ACC112 (cell line): Measurements from ENCODE around the gene TMEM88.
A peak's percentile ranks its signal among the peaks of the same experiment; 100 is the strongest.

Experiments
- H2AFZ ChIP-seq: fragments of 200-600 bp; sonication (generic); one replicate; pipeline ENCODE4 v1.6.0; 2017; ENCODE audit warnings: antibody characterized with exemption, low read length; ENCODE audit not compliant: unreplicated experiment
- H3K27ac ChIP-seq: fragments of 200-600 bp; sonication (generic); 2 replicates; pipeline ENCODE4 v1.5.1; 2014; ENCODE audit warnings: low read depth, mild to moderate bottlenecking, antibody characterized with exemption, low read length, moderate library complexity
- H3K27me3 ChIP-seq: fragments of 200-600 bp; sonication (generic); 2 replicates; pipeline ENCODE4 v1.6.1; 2014; ENCODE audit warnings: mild to moderate bottlenecking, antibody characterized with exemption, low read length, moderate library complexity, mixed read lengths; ENCODE audit not compliant: insufficient read depth
- H3K36me3 ChIP-seq: fragments of 200-600 bp; sonication (generic); 2 replicates; pipeline ENCODE4 v1.6.1; 2016; ENCODE audit warnings: mild to moderate bottlenecking, antibody characterized with exemption, low read length, moderate library complexity, mixed read lengths; ENCODE audit not compliant: insufficient read depth
- H3K4me1 ChIP-seq: fragments of 200-600 bp; sonication (generic); one replicate; pipeline ENCODE4 v1.6.1; 2016; ENCODE audit warnings: low read length, mixed read lengths; ENCODE audit not compliant: insufficient read depth, unreplicated experiment, control insufficient read depth
- H3K4me3 ChIP-seq: fragments of 200-600 bp; sonication (generic); 2 replicates; pipeline ENCODE4 v1.5.1; 2014; ENCODE audit warnings: mild to moderate bottlenecking, low read depth, low read length
- H3K79me2 ChIP-seq: fragments of 200-600 bp; sonication (generic); one replicate; pipeline ENCODE4 v1.6.0; 2016; ENCODE audit warnings: low read length; ENCODE audit not compliant: control insufficient read depth, unreplicated experiment, insufficient read depth

Gene TMEM88

GRCh38 chr17:7888184-7888920 is 33.5 kb downstream of the TMEM88 start, which contains the start of gene CHD3:
TSS of gene CHD3 (plus strand) at chr17:7888789. CDS start at chr17:7889001, 212 bp downstream.
- no peaks in the 10 kb centered on the region for H3K27me3 ChIP-seq
- H2AFZ ChIP-seq: no peak within 1 kb of the TSS
- H3K79me2 ChIP-seq: peaks cover 30% of the 10 kb centered on the region
- H3K27ac ChIP-seq: peak within 1 kb of the TSS; percentile 79
- no peaks in the 10 kb centered on the region for H3K36me3 ChIP-seq
- peaks cover 26% of the 10 kb centered on the region for H3K4me1 ChIP-seq
- H3K4me3 ChIP-seq: peak within 1 kb of the TSS; percentile 79

GRCh38 chr17:7889166-7889955 is 34.5 kb downstream of the TMEM88 start:
- H3K4me1 ChIP-seq: peaks cover 21% of the 10 kb centered on the region
- H3K27me3 ChIP-seq: no peaks in the 10 kb centered on the region
- peak overlapping the region; percentile 79 for H3K4me3 ChIP-seq
- peaks cover 30% of the 10 kb centered on the region for H3K79me2 ChIP-seq
- H2AFZ ChIP-seq: no peak overlapping the region
- peak overlapping the region; percentile 79 for H3K27ac ChIP-seq
- H3K36me3 ChIP-seq: peaks cover under 1% of the 10 kb centered on the region; the same call in 1 of the 2 replicates

DNA sequence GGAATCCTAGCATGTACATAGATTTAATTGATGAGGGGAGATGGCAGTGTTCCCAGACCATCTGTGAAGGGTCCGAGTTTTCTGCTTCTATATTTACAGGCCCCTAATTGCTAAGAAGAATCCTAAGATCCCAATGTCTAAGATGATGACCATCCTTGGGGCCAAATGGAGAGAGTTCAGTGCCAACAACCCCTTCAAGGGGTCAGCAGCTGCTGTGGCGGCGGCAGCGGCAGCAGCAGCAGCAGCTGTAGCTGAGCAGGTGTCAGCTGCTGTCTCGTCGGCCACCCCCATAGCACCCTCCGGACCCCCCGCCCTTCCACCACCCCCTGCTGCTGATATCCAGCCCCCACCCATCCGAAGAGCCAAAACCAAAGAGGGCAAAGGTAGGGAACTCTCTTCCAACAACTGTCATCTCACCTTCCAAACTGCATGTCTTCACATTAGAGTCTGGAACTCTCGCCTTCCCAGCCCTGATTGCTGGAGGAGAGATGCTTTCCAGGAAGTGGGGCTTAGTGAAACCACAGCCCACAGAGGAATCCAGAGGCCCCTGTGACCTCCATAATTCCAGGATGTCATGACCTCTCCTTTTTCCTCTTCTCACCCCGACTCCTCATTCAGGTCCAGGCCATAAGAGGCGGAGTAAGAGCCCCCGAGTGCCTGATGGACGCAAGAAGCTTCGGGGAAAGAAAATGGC is 38.5 kb downstream of the TMEM88 start:
- peaks cover 15% of the 10 kb centered on the region for H3K79me2 ChIP-seq
- no peaks in the 10 kb centered on the region for H3K27me3 ChIP-seq
- peaks cover 15% of the 10 kb centered on the region for H3K4me1 ChIP-seq
- no peak overlapping the region for H3K27ac ChIP-seq
- no peak overlapping the region for H2AFZ ChIP-seq
- H3K36me3 ChIP-seq: peaks cover 9% of the 10 kb centered on the region; the same call in 1 of the 2 replicates
- no peak overlapping the region for H3K4me3 ChIP-seq

DNA sequence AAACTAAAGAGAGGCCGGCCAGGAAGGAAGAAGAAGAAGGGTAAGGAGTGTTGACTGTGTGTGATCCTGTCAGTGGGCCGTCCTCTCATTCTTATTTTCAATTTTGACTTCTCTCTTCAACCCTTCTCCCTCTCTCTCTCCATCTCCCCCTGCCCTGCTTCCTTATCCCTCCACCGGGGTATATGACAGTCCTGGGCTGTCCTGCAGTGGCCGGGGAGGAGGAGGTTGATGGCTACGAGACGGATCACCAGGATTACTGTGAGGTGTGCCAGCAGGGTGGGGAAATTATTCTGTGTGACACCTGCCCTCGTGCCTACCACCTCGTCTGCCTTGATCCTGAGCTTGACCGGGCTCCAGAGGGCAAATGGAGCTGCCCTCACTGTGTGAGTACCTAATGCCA is 39.4 kb downstream of the TMEM88 start:
- Histone ChIP-seq H3K79me2 (peaks cover 8% of the 10 kb centered on the region), H3K36me3 (peaks cover 13% of the 10 kb centered on the region; the same call in 1 of the 2 replicates), H3K4me1 (peaks cover 7% of the 10 kb centered on the region), H2AFZ (no peak overlapping the region), H3K27ac (no peak overlapping the region), H3K4me3 (no peak overlapping the region), H3K27me3 (no peaks in the 10 kb centered on the region)

DNA sequence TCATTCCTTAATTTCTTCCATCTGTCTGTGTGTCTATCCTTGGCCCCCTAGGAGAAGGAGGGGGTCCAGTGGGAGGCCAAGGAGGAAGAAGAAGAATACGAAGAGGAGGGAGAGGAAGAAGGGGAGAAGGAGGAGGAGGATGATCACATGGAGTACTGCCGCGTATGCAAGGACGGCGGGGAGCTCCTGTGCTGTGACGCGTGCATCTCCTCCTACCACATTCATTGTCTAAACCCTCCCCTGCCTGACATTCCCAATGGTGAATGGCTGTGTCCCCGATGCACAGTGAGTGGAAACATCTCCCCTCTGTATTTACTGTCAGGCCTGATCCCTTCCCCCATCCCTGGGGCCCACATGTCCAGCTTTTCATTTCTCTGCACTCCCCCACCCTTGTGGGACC is 40.0 kb downstream of the TMEM88 start:
- no peak overlapping the region for H3K4me3 ChIP-seq
- H3K27ac ChIP-seq: no peak overlapping the region
- H3K4me1 ChIP-seq: peaks cover 2% of the 10 kb centered on the region
- H3K79me2 ChIP-seq: peaks cover 2% of the 10 kb centered on the region
- no peaks in the 10 kb centered on the region for H3K27me3 ChIP-seq
- H2AFZ ChIP-seq: no peak overlapping the region
- H3K36me3 ChIP-seq: peaks cover 20% of the 10 kb centered on the region; the same call in 1 of the 2 replicates

GRCh38 chr17:7897090-7897489 is 42.2 kb downstream of the TMEM88 start:
- Histone ChIP-seq H3K27me3 (no peaks in the 10 kb centered on the region), H3K79me2 (no peaks in the 10 kb centered on the region), H3K4me3 (no peak overlapping the region), H3K27ac (no peak overlapping the region), H2AFZ (no peak overlapping the region), H3K36me3 (peaks cover 23% of the 10 kb centered on the region; the same call in 1 of the 2 replicates), H3K4me1 (no peaks in the 10 kb centered on the region)

DNA sequence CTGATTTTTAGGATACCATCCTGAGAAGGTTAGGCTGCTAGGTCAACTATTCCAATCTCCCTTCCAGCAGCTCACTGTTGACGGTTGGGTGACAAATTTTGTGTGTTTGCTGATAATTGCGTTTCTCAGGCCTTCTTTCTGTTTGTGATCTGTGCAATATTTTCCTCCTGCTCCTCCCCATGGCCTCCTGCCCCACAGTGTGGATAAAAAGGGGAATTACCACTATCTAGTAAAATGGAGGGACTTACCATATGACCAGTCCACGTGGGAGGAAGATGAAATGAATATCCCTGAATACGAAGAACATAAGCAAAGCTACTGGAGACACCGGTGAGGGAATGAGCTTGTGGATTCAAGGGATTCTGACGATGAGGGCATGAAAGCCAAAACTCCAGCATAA is 42.9 kb downstream of the TMEM88 start:
- no peak overlapping the region for H2AFZ ChIP-seq
- peaks cover 23% of the 10 kb centered on the region; the same call in 1 of the 2 replicates for H3K36me3 ChIP-seq
- no peaks in the 10 kb centered on the region for H3K27me3 ChIP-seq
- H3K27ac ChIP-seq: no peak overlapping the region
- no peaks in the 10 kb centered on the region for H3K4me1 ChIP-seq
- no peaks in the 10 kb centered on the region for H3K79me2 ChIP-seq
- no peak overlapping the region for H3K4me3 ChIP-seq

DNA sequence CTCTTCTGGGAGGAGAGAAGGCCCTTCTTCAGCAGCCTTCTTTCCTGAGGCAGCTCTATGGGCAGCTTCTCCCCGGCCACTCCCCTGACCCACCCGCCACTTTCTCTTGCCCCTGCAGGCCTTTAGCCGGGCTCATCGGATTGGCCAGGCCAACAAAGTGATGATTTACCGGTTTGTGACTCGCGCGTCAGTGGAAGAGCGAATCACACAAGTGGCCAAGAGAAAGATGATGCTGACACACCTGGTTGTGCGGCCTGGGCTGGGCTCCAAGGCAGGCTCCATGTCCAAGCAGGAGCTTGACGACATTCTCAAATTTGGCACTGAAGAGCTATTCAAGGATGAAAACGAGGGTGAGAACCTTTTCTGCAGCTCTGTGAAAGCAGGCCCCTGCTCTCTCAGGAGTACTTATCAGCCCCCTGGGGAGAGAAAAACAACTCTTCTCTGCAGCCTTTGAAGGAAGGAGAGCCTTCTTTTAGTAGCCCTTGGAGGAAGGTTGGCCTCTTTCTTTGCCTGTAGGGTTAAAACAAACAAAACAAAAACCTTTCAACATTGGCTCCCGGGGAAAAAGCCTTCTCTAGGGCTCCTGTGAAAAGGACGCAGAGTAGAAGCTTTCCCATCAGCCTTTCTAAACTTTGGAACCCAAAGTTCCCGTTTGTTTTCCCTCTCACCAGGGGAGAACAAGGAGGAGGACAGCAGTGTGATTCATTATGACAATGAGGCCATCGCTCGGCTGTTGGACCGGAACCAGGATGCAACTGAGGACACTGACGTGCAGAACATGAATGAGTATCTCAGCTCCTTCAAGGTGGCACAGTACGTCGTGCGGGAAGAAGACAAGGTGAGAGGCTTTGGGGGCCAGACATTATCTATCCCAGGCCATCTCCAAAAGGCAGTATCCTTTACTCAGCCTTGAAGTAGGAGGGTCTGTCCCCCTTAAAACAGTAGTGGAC is 48.6 kb downstream of the TMEM88 start:
- H2AFZ ChIP-seq: no peak overlapping the region
- no peaks in the 10 kb centered on the region for H3K79me2 ChIP-seq
- H3K36me3 ChIP-seq: peaks cover 23% of the 10 kb centered on the region; the same call in 1 of the 2 replicates
- no peak overlapping the region for H3K4me3 ChIP-seq
- no peaks in the 10 kb centered on the region for H3K4me1 ChIP-seq
- H3K27ac ChIP-seq: no peak overlapping the region
- H3K27me3 ChIP-seq: no peaks in the 10 kb centered on the region
